Activated CD4-positive, alpha-beta T cell treated with anti-CD3 and anti-CD28 coated beads for 24 hours (primary cell): Measurements from ENCODE around the gene SLC26A1.
A peak's percentile ranks its signal among the peaks of the same experiment; 100 is the strongest.
"Not testable (repeated sequence)": the region's sequence is repeated elsewhere in the genome, so short reads cannot be mapped to it uniquely, and the experiment has no call there.

Experiments used
- DNase-seq, 2 donors: peaks; one replicate each; pipeline ENCODE4 v3.0.0-alpha.2; 2020; ENCODE audit warnings: low read depth in 2 of 2

SLC26A1 gene

GRCh38 chr4:999882-1000425, 6.8 kb upstream of the SLC26A1 start:
- DNase-seq, result no peak

- not testable (repeated sequence) for DNase-seq
Measured at GRCh38 chr4:999240-999863, 6.1 kb upstream of the SLC26A1 start.

GRCh38 chr4:998096-998691, 5.0 kb upstream of the SLC26A1 start:
- no peak for DNase-seq

GRCh38 chr4:997375-998071, 4.3 kb upstream of the SLC26A1 start:
- no peak for DNase-seq

GRCh38 chr4:996997-997374, 3.8 kb upstream of the SLC26A1 start:
- no peak for DNase-seq

- no peak for DNase-seq
Measured at GRCh38 chr4:996030-996996, 3.1 kb upstream of the SLC26A1 start.

GRCh38 chr4:995311-996026, 2.3 kb upstream of the SLC26A1 start:
- no peak for DNase-seq

- DNase-seq, result no peak
Measured at GRCh38 chr4:992297-993110, 700 bp downstream of the SLC26A1 start.

GRCh38 chr4:991451-992296, 1.5 kb downstream of the SLC26A1 start:
- no peak for DNase-seq

- DNase-seq, result no peak
Measured at GRCh38 chr4:990746-991367, 2.3 kb downstream of the SLC26A1 start.

GRCh38 chr4:989722-990471, 3.3 kb downstream of the SLC26A1 start:
- no peak for DNase-seq

GRCh38 chr4:988726-989721, 4.2 kb downstream of the SLC26A1 start:
- DNase-seq, result no peak

GRCh38 chr4:987624-988513, 5.3 kb downstream of the SLC26A1 start:
- DNase-seq, result no peak

GRCh38 chr4:986879-987623, 6.2 kb downstream of the SLC26A1 start, which contains the start of gene IDUA:
Gene IDUA (plus strand): TSS chr4:987044. CDS start chr4:987085, 41 bp downstream.
- peak; percentile 69 to 84 for DNase-seq

GRCh38 chr4:986428-986878, 6.8 kb downstream of the SLC26A1 start:
- no peak for DNase-seq
